ENCODE data around the gene NPIPB2. TPM values are rescaled to one million over a fixed set of nuclear protein-coding genes. Genes with fewer than 3 reads are reported as not detected.

Gene NPIPB2
- total and polyA plus RNA-seq, 2 of the 8 experiments (the other 6 are each of a cell fraction or from before 2014, with no cell fraction given) = 7.5 to 8.3 TPM

DNA sequence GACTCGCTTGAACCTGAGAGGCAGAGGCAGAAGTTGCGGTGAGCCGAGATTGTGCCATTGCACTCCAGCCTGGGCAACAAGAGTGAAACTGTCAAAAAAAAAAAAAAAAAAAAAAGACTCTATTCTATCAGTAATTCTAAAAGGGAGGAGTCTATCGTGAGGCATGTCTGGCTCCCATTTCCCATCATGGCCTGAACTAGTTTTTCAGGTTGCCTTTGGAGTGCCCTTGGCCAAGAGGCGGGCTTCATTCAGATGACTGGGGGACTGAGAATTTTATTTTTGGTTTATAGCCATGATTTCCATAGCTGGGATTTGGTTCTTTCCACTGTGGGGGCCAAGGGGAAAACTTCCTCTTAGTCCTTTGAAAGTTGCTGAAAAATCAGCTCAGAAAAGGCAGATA lies 31.2 kb upstream of the NPIPB2 start:
- H3K4me1 ChIP-seq (replicated peaks in 1 of 4; ENCODE audit: control insufficient read depth in 3 of 4, insufficient read depth in 4 of 4, low read length in 3 of 4) = peaks cover 0 to 6% (median 2%) of the 10 kb centered on the region in 4 experiments; a peak in 3 of 7 replicates
- no peak overlapping the region for H4K8ac ChIP-seq (ENCODE audit: extremely low read depth, insufficient read depth, low read length)
- H3K56ac ChIP-seq (replicated peaks; ENCODE audit: insufficient read length, low read depth, low read length) = no peak overlapping the region
- H3K18ac ChIP-seq (ENCODE audit: extremely low read depth, low read length) = no peak overlapping the region
- no peak for DNase-seq (ENCODE audit: low read depth in 1 of 2, low spot score in 2 of 2)
- no peak overlapping the region for H4K5ac ChIP-seq (ENCODE audit: insufficient read length, low read depth, low read length)
- no peaks in the 10 kb centered on the region for H3K36me3 ChIP-seq (ENCODE audit: control insufficient read depth in 2 of 4, insufficient read depth in 4 of 4, low read length in 3 of 4)
- no peaks in the 10 kb centered on the region for H3K9me3 ChIP-seq (ENCODE audit: insufficient read depth in 2 of 2, low read depth in 1 of 2, low read length in 1 of 2)
- H2BK12ac ChIP-seq (ENCODE audit: low read depth, low read length) = no peak overlapping the region
- no peak overlapping the region for H3K27ac ChIP-seq (ENCODE audit: low read depth, low read length)
- H3K23me2 ChIP-seq (ENCODE audit: low read depth, low read length) = peaks cover 11% of the 10 kb centered on the region
- no peaks in the 10 kb centered on the region for H4K20me1 ChIP-seq (replicated peaks in 1 of 2; ENCODE audit: control insufficient read depth in 1 of 2, insufficient read depth in 2 of 2, low read length in 2 of 2)
- no peak overlapping the region for H3K4me3 ChIP-seq (ENCODE audit: extremely low read depth in 1 of 4, insufficient read depth in 2 of 4, low read depth in 3 of 4, low read length in 4 of 4)
- no peaks in the 10 kb centered on the region for H3K79me2 ChIP-seq (ENCODE audit: control insufficient read depth in 1 of 2, insufficient read depth in 2 of 2, low read length in 2 of 2)
- no peak overlapping the region for H2BK15ac ChIP-seq (ENCODE audit: low read length)
- no peak overlapping the region for H2AFZ ChIP-seq (ENCODE audit: low read length)
- no peaks in the 10 kb centered on the region for H3K27me3 ChIP-seq (replicated peaks in 1 of 4; ENCODE audit: control insufficient read depth in 3 of 4, extremely low read depth in 1 of 4, insufficient read depth in 3 of 4, low read length in 3 of 4)
- no peak overlapping the region for H2AK5ac ChIP-seq (ENCODE audit: low read depth, low read length)
- H2BK120ac ChIP-seq (replicated peaks; ENCODE audit: low read depth, low read length) = no peak overlapping the region
- WGBS, 2 experiments (ENCODE audit: extremely low coverage in 1 of 2, insufficient coverage in 1 of 2, insufficient read length in 1 of 2, insufficient replicate concordance in 2 of 2, low coverage in 1 of 2, low lambda C conversion rate in 2 of 2, missing lambda C conversion rate in 1 of 2) = 90% methylated on average over 5 of the region's 5 CpGs; no CpG with 5 or more reads in 1 of the 2 experiments
- ChIA-PET CTCF (ENCODE audit: partially characterized antibody) (interaction anchor here (1.1 to 3.0 kb wide), 5 partner anchors 10 to 108 kb away, joined by 3 to 33 read pairs (median 6); no protein-coding TSS in a partner anchor), POLR2A (ENCODE audit: partially characterized antibody) (interaction anchor here (0.8 kb wide), 1 partner anchor 95 kb away, joined by 3 read pairs; no protein-coding TSS in a partner anchor)
- FAIRE-seq = no peak
- no peak overlapping the region for H3K4ac ChIP-seq (replicated peaks; ENCODE audit: insufficient read length, low read depth, low read length)
- H2BK5ac ChIP-seq (ENCODE audit: low read depth, low read length) = no peak overlapping the region
- H4K91ac ChIP-seq (replicated peaks; ENCODE audit: insufficient read length, low read length) = no peak overlapping the region
- TF ChIP-seq RNF2 (IDR thresholded peaks at IDR 0.05; ENCODE audit: borderline replicate concordance, low read depth, low read length, missing control alignments, poor library complexity, severe bottlenecking) = no peak
- no peak for TF ChIP-seq HDAC6 (IDR thresholded peaks at IDR 0.05; ENCODE audit: low read depth, low read length)
- no peak for TF ChIP-seq CHD1 (IDR thresholded peaks at IDR 0.05; ENCODE audit: low read depth, low read length)
- no peak for TF ChIP-seq ASH2L (IDR thresholded peaks at IDR 0.05; ENCODE audit: low read length)
- H2BK20ac ChIP-seq (ENCODE audit: low read length) = no peak overlapping the region
- H3K4me2 ChIP-seq (ENCODE audit: insufficient read depth in 1 of 2, low read depth in 2 of 2, low read length in 2 of 2) = no peak overlapping the region
- H3K14ac ChIP-seq (ENCODE audit: insufficient read length) = no peak overlapping the region
- H3K23ac ChIP-seq (ENCODE audit: insufficient read length) = no peak overlapping the region
- H3K9ac ChIP-seq (replicated peaks in 1 of 4; ENCODE audit: extremely low read depth in 1 of 4, low read depth in 3 of 4, low read length in 3 of 4) = no peak overlapping the region
- H3K79me1 ChIP-seq (ENCODE audit: low read depth, low read length) = no peaks in the 10 kb centered on the region

All from H1 (cell line).